Measurements from ENCODE around the gene ADM.

Gene ADM

GRCh38 chr11:10338287-10338686 lies 33.4 kb downstream of the ADM start:
- Mint-ChIP-seq H3K4me1 (ENCODE audit: low read depth in 2 of 2) (no peaks in the 10 kb centered on the region), H3K4me3 (no peak overlapping the region), H3K36me3 (ENCODE audit: insufficient read depth) (no peaks in the 10 kb centered on the region), H3K27me3 (peaks cover 42 to 70% of the 10 kb centered on the region in 2 donors), H3K27ac (no peak overlapping the region), H3K9me3 (no peaks in the 10 kb centered on the region)
- DNase-seq, result no peak
- ATAC-seq (replicated peaks), result no peak

- H3K4me1 Mint-ChIP-seq (ENCODE audit: low read depth in 2 of 2), result no peaks in the 10 kb centered on the region
- ATAC-seq (replicated peaks), result no peak
- H3K9me3 Mint-ChIP-seq, result no peaks in the 10 kb centered on the region
- no peak overlapping the region for H3K4me3 Mint-ChIP-seq
- H3K36me3 Mint-ChIP-seq (ENCODE audit: insufficient read depth), result no peaks in the 10 kb centered on the region
- H3K27ac Mint-ChIP-seq, result no peak overlapping the region
- DNase-seq, result no peak
- peaks cover 28 to 34% of the 10 kb centered on the region in 2 donors for H3K27me3 Mint-ChIP-seq
These were observed 43.9 kb downstream of the ADM start for GRCh38 chr11:10348650-10349280.

- Mint-ChIP-seq H3K4me1 (ENCODE audit: low read depth in 2 of 2) (no peaks in the 10 kb centered on the region), H3K27me3 (peaks cover 33 to 34% of the 10 kb centered on the region in 2 donors), H3K9me3 (no peaks in the 10 kb centered on the region), H3K4me3 (no peak overlapping the region), H3K36me3 (ENCODE audit: insufficient read depth) (no peaks in the 10 kb centered on the region), H3K27ac (no peak overlapping the region)
- ATAC-seq (replicated peaks) (no peak), DNase-seq (no peak)
These were observed 44.4 kb downstream of the ADM start for GRCh38 chr11:10349281-10349665.

GRCh38 chr11:10349806-10350205 lies 44.9 kb downstream of the ADM start:
- Mint-ChIP-seq H3K36me3 (ENCODE audit: insufficient read depth) (no peaks in the 10 kb centered on the region), H3K27ac (no peak overlapping the region), H3K9me3 (no peaks in the 10 kb centered on the region), H3K4me3 (no peak overlapping the region), H3K27me3 (peaks cover 39 to 40% of the 10 kb centered on the region in 2 donors), H3K4me1 (ENCODE audit: low read depth in 2 of 2) (no peaks in the 10 kb centered on the region)
- no peak for DNase-seq
- no peak for ATAC-seq (replicated peaks)

- H3K36me3 Mint-ChIP-seq (ENCODE audit: insufficient read depth), result no peaks in the 10 kb centered on the region
- H3K4me3 Mint-ChIP-seq, result no peak overlapping the region
- no peak overlapping the region for H3K27ac Mint-ChIP-seq
- DNase-seq (no peak), ATAC-seq (replicated peaks) (no peak)
- H3K4me1 Mint-ChIP-seq (ENCODE audit: low read depth in 2 of 2), result no peaks in the 10 kb centered on the region
- H3K27me3 Mint-ChIP-seq, result peaks cover 37 to 43% of the 10 kb centered on the region in 2 donors
- no peaks in the 10 kb centered on the region for H3K9me3 Mint-ChIP-seq
These were observed 45.5 kb downstream of the ADM start for GRCh38 chr11:10350334-10350733.

- Mint-ChIP-seq H3K27me3 (peaks cover 33 to 46% of the 10 kb centered on the region in 2 donors), H3K36me3 (ENCODE audit: insufficient read depth) (no peaks in the 10 kb centered on the region), H3K9me3 (no peaks in the 10 kb centered on the region), H3K4me1 (ENCODE audit: low read depth in 2 of 2) (no peaks in the 10 kb centered on the region), H3K4me3 (no peak overlapping the region), H3K27ac (no peak overlapping the region)
- DNase-seq (no peak), ATAC-seq (replicated peaks) (no peak)
These were observed 46.5 kb downstream of the ADM start for GRCh38 chr11:10351435-10351764.

- Mint-ChIP-seq H3K27ac (no peak overlapping the region), H3K4me3 (no peak overlapping the region), H3K36me3 (ENCODE audit: insufficient read depth) (no peaks in the 10 kb centered on the region), H3K4me1 (ENCODE audit: low read depth in 2 of 2) (no peaks in the 10 kb centered on the region), H3K27me3 (peaks cover 33 to 48% of the 10 kb centered on the region in 2 donors), H3K9me3 (no peaks in the 10 kb centered on the region)
- ATAC-seq (replicated peaks) (no peak), DNase-seq (no peak)
These were observed 47.1 kb downstream of the ADM start for GRCh38 chr11:10351765-10352641.

GRCh38 chr11:10352921-10353550 lies 48.2 kb downstream of the ADM start:
- no peak overlapping the region for H3K27ac Mint-ChIP-seq
- peaks cover 37 to 50% of the 10 kb centered on the region in 2 donors for H3K27me3 Mint-ChIP-seq
- H3K4me1 Mint-ChIP-seq (ENCODE audit: low read depth in 2 of 2), result no peaks in the 10 kb centered on the region
- H3K4me3 Mint-ChIP-seq, result no peak overlapping the region
- no peaks in the 10 kb centered on the region for H3K9me3 Mint-ChIP-seq
- DNase-seq (no peak), ATAC-seq (replicated peaks) (no peak)
- no peaks in the 10 kb centered on the region for H3K36me3 Mint-ChIP-seq (ENCODE audit: insufficient read depth)

GRCh38 chr11:10354389-10354788 lies 49.5 kb downstream of the ADM start:
- Mint-ChIP-seq H3K9me3 (no peaks in the 10 kb centered on the region), H3K4me3 (no peak overlapping the region), H3K27me3 (peaks cover 44 to 56% of the 10 kb centered on the region in 2 donors), H3K4me1 (ENCODE audit: low read depth in 2 of 2) (no peaks in the 10 kb centered on the region), H3K27ac (no peak overlapping the region), H3K36me3 (ENCODE audit: insufficient read depth) (no peaks in the 10 kb centered on the region)
- ATAC-seq (replicated peaks), result no peak
- DNase-seq, result no peak

- DNase-seq, result no peak
- ATAC-seq (replicated peaks), result no peak
These were observed 50.4 kb downstream of the ADM start for GRCh38 chr11:10355257-10355661.

GRCh38 chr11:10356161-10356560 lies 51.3 kb downstream of the ADM start:
- H3K27me3 Mint-ChIP-seq, result peaks cover 46 to 72% of the 10 kb centered on the region in 2 donors
- DNase-seq (no peak), ATAC-seq (replicated peaks) (no peak)
- no peaks in the 10 kb centered on the region for H3K4me1 Mint-ChIP-seq (ENCODE audit: low read depth in 2 of 2)
- peaks cover 0 to 2% of the 10 kb centered on the region in 2 donors for H3K9me3 Mint-ChIP-seq
- no peak overlapping the region for H3K27ac Mint-ChIP-seq
- H3K36me3 Mint-ChIP-seq (ENCODE audit: insufficient read depth), result no peaks in the 10 kb centered on the region
- no peak overlapping the region for H3K4me3 Mint-ChIP-seq

More at GRCh38 chr11:10355257-10355661, 50.4 kb downstream of the ADM start:
- H3K27me3 Mint-ChIP-seq, result peaks cover 44 to 64% of the 10 kb centered on the region in 2 donors
- H3K4me3 Mint-ChIP-seq, result no peak overlapping the region
- no peaks in the 10 kb centered on the region for H3K36me3 Mint-ChIP-seq (ENCODE audit: insufficient read depth)
- no peaks in the 10 kb centered on the region for H3K9me3 Mint-ChIP-seq
- no peak overlapping the region for H3K27ac Mint-ChIP-seq
- no peaks in the 10 kb centered on the region for H3K4me1 Mint-ChIP-seq (ENCODE audit: low read depth in 2 of 2)

All from effector memory CD8-positive, alpha-beta T cell (primary cell).